ENCODE results near the gene MORC1.

- TF ChIP-seq CTCF (conservative IDR thresholded peaks at IDR 0.05; ENCODE audit: low read length) (no peak), EZH2phosphoT487 (IDR thresholded peaks at IDR 0.05; ENCODE audit: borderline replicate concordance, low read depth, low read length) (no peak)
Measured at GRCh38 chr3:109115451-109115850, 2.5 kb downstream of the MORC1 start.
